GM12874 (cell line): ENCODE results near the gene DBH.

Source experiments
- CTCF ChIP-seq: IDR thresholded peaks from 2 replicates; pipeline ENCODE4 v1.5.1; 2011; ENCODE audit warnings: low read depth, mild to moderate bottlenecking, control low read depth, low read length, moderate library complexity; ENCODE audit not compliant: insufficient read depth

The DBH gene

GRCh38 chr9:133635098-133635497 lies 1.1 kb upstream of the DBH start:
- no peak for TF ChIP-seq CTCF

GRCh38 chr9:133636902-133637301 lies 739 bp downstream of the DBH start:
- TF ChIP-seq CTCF = no peak

GRCh38 chr9:133637451-133638055 lies 1.4 kb downstream of the DBH start:
- TF ChIP-seq CTCF = no peak

GRCh38 chr9:133638076-133638475 lies 1.9 kb downstream of the DBH start:
- TF ChIP-seq CTCF = no peak

GRCh38 chr9:133638711-133639110 lies 2.5 kb downstream of the DBH start:
- no peak for TF ChIP-seq CTCF

- no peak for TF ChIP-seq CTCF
These were observed 3.5 kb downstream of the DBH start for GRCh38 chr9:133639613-133640012.

- no peak for TF ChIP-seq CTCF
These were observed 4.0 kb downstream of the DBH start for GRCh38 chr9:133640160-133640559.
